ENCODE results near the gene VPS36. TPM values are rescaled to one million over a fixed set of nuclear protein-coding genes. Genes with fewer than 3 reads are reported as not detected.
A peak's percentile ranks its signal among the peaks of the same experiment; 100 is the strongest.

The VPS36 gene
- total and polyA plus RNA-seq, 2 of the 13 experiments (the other 11 are each of a cell fraction or from before 2014, with no cell fraction given): 17.2 to 22.4 TPM

- no peak for TF ChIP-seq AHDC1 (CRISPR knock-in tag; IDR thresholded peaks at IDR 0.05; ENCODE audit: borderline replicate concordance)
Measured at GRCh38 chr13:52463526-52463925, 13.1 kb upstream of the VPS36 start (continued).

- intact Hi-C loops (cut with micrococcal nuclease; ENCODE audit: unreplicated experiment): no loop called here
- no peak overlapping the region for H2AFZ ChIP-seq (ENCODE audit: low read length)
- in situ Hi-C loops (cut with HindIII; ENCODE audit: extremely low pct_ligation_motif_present, low pct_unique_long_range_greater_than_20kb): loop anchor here (25.0 kb wide), 1 partner anchor 449 kb away; the partner anchor contains the start of genes ALG11, ATP7B and UTP14C
- peaks cover 45% of the 10 kb centered on the region for H3K4me1 ChIP-seq (ENCODE audit: insufficient read depth, low read length)
- ChIA-PET POLR2A (no interaction called here), CTCF (ENCODE audit: low intra/inter-chr PET ratio, low total read pairs) (no interaction called here)
- H3K27ac ChIP-seq (ENCODE audit: extremely low read length, insufficient read depth, low read length): no peak overlapping the region
- ATAC-seq: no peak
- TF ChIP-seq RBFOX2 (IDR thresholded peaks at IDR 0.05; ENCODE audit: low read depth, low read length) (no peak), ZNF263 (CRISPR knock-in tag; IDR thresholded peaks at IDR 0.05) (no peak), CTCF (CRISPR knock-in tag; IDR thresholded peaks at IDR 0.05) (no peak), FOXO1 (CRISPR knock-in tag; IDR thresholded peaks at IDR 0.05) (no peak), ZNF660 (CRISPR knock-in tag; IDR thresholded peaks at IDR 0.05; ENCODE audit: borderline replicate concordance, low read depth) (no peak), ZNF552 (CRISPR knock-in tag; IDR thresholded peaks at IDR 0.05; ENCODE audit: borderline replicate concordance) (no peak)
- H3K9me3 ChIP-seq (ENCODE audit: low read length): no peaks in the 10 kb centered on the region
- H4K20me1 ChIP-seq (ENCODE audit: insufficient read depth, low read length): no peaks in the 10 kb centered on the region
- H3K9ac ChIP-seq (ENCODE audit: insufficient read depth, low read depth, low read length): no peak overlapping the region
- no peak overlapping the region for H3K4me2 ChIP-seq (ENCODE audit: low read depth, low read length)
- WGBS (ENCODE audit: low lambda C conversion rate): 96% methylated on average over 3 of the region's 3 CpGs
- BruUV-seq (replicated peaks): TSS peak; percentile 24
- no peak overlapping the region for H3K4me3 ChIP-seq (replicated peaks in 1 of 3; ENCODE audit: insufficient read depth in 1 of 3, low read depth in 2 of 3, low read length in 3 of 3)
- H3K36me3 ChIP-seq (replicated peaks in 1 of 2; ENCODE audit: control insufficient read depth in 1 of 2, insufficient read depth in 2 of 2, low read length in 2 of 2): peaks cover 4 to 55% of the 10 kb centered on the region in 2 experiments
- no peaks in the 10 kb centered on the region for H3K27me3 ChIP-seq (ENCODE audit: control insufficient read depth in 1 of 2, insufficient read depth in 2 of 2, low read length in 2 of 2)
- no peak for FAIRE-seq
- H3K79me2 ChIP-seq (ENCODE audit: insufficient read depth, low read length): peaks cover 32% of the 10 kb centered on the region
- no peak for DNase-seq (ENCODE audit: low spot score)
Measured at GRCh38 chr13:52461265-52461664, 10.8 kb upstream of the VPS36 start.

Data from HepG2 (cell line).